Choroid plexus epithelial cell (primary cell): ENCODE results near the gene SCN4B.

Source experiments
- DNase-seq: peaks from one replicate; pipeline ENCODE4 v3.0.0-alpha.2; 2010; ENCODE audit warnings: low read depth
- H3K4me3 ChIP-seq: 2 replicates; pipeline ENCODE4 v1.5.1; 2011; ENCODE audit warnings: low read depth, mild to moderate bottlenecking, control low read depth, low read length, moderate library complexity
- CTCF ChIP-seq: conservative IDR thresholded peaks from 2 replicates; pipeline ENCODE4 v1.5.1; 2011; ENCODE audit warnings: low read depth, mild to moderate bottlenecking, control low read depth, inconsistent platforms, low read length, moderate library complexity

The SCN4B gene

GRCh38 chr11:118144301-118145268 lies 8.0 kb downstream of the SCN4B start:
- DNase-seq, result no peak
- TF ChIP-seq CTCF, result no peak
- H3K4me3 ChIP-seq, result no peak overlapping the region

DNA sequence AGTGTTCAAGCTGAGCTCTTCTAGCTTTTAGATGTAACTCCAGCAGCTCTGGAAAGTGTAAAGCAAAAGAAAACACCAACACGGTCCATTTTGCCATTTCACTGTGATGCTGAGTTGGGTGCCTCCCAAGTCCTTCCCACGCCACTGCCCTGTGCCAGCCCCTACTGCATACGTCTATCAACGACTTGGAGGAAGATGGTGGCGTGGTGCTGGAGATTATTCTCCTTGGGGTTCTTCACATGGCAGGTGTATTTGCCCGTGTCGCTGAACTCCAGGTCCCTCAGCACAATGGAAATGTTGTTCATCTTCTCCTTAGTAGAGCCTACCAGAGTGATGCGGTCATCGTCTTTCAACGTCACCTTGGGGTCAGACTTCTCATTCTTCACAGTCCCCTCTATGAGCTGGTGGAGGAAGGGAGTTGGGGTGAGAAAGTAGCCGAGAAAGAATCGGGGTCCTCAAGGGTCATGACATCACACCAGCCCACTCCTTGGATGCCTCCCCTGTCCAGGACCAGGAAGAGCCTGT lies 8.9 kb downstream of the SCN4B start:
- no peak for TF ChIP-seq CTCF
- no peak overlapping the region for H3K4me3 ChIP-seq
- DNase-seq, result no peak

GRCh38 chr11:118142809-118143208 lies 9.8 kb downstream of the SCN4B start:
- DNase-seq, result no peak
- no peak for TF ChIP-seq CTCF

DNA sequence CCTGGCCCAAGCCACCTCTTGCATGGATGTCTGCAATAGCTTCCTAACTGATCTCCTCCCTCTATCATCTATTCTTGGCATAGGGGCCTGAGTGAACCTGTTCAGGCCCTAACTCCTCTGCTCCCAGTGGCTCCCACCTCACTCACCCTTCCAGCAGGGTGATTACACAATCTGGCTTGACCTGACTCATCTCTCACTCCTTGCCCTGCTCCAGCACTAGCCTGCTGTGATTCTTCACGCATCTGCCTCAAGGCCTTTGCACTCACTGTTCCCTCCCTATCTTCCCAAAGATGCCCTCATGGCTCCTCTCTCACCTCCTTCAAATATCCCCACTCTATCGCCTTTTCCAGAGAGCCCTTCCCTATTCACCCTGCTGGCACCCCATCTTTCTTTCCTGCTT lies 10.5 kb downstream of the SCN4B start:
- no peak overlapping the region for H3K4me3 ChIP-seq
- no peak for TF ChIP-seq CTCF
- DNase-seq, result no peak

More at GRCh38 chr11:118142809-118143208, 9.8 kb downstream of the SCN4B start:
- no peak overlapping the region for H3K4me3 ChIP-seq

- no peak overlapping the region for H3K4me3 ChIP-seq
- DNase-seq, result no peak
- TF ChIP-seq CTCF, result no peak
Measured at GRCh38 chr11:118139578-118139977, 13.0 kb downstream of the SCN4B start.

DNA sequence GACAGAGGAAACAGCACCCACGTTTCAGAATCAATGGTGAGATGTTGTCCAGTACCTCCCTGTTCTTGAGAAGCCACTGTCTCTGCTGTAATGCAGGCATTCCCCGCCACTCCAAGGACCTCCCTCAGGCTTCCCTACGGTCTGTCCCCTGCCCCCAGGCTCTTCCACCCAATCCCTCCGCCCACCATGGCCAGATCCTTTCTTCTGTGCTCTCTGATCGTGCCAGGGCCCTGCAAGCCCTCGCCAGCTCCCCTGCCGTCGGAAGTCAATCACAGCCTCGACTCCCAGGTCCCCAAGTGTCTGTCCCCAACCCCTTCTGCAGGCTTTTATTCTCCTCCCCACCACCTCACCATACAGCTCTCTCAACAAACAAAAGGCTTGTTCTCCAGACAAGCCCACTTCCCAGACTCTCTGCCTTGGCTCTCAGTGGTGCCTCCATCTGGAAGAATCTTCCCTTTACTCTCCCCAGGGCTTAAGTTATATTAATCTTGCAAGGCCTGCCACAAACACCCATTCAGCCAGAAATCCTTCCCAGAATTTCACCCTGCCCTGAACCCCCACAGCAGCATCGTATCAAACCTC lies 13.7 kb downstream of the SCN4B start:
- no peak overlapping the region for H3K4me3 ChIP-seq
- no peak for TF ChIP-seq CTCF
- DNase-seq, result no peak
